Ishikawa (cell line): ENCODE data around the gene LETMD1.

ENCODE experiments used
- CREB1 ChIP-seq: IDR thresholded peaks from 2 replicates; pipeline ENCODE4 v1.6.1; 2012; ENCODE audit warnings: low read depth
- EP300 ChIP-seq: IDR thresholded peaks from 2 replicates; pipeline ENCODE4 v1.6.1; 2012; ENCODE audit warnings: borderline replicate concordance
- TAF1 ChIP-seq: IDR thresholded peaks from 2 replicates; pipeline ENCODE4 v1.6.1; 2012; ENCODE audit warnings: low read depth, mild to moderate bottlenecking
- USF1 ChIP-seq: IDR thresholded peaks from 2 replicates; pipeline ENCODE4 v1.6.1; 2012
- YY1 ChIP-seq: IDR thresholded peaks from 2 replicates; pipeline ENCODE4 v1.6.1; 2012; ENCODE audit warnings: low read depth
- ZBTB7A ChIP-seq: IDR thresholded peaks from 2 replicates; pipeline ENCODE4 v1.6.1; 2012; ENCODE audit warnings: low read depth
- TF ChIP-seq, protein P1 (sequence below): IDR thresholded peaks from 2 replicates; pipeline ENCODE4 v1.6.1; 2012

- TF ChIP-seq CREB1, result no peak
- no peak for TF ChIP-seq EP300
- no peak for TF ChIP-seq ZBTB7A
- no peak for TF ChIP-seq USF1
- TF ChIP-seq, protein P1, sequence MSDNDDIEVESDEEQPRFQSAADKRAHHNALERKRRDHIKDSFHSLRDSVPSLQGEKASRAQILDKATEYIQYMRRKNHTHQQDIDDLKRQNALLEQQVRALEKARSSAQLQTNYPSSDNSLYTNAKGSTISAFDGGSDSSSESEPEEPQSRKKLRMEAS, result no peak
- no peak for TF ChIP-seq TAF1
- no peak for TF ChIP-seq YY1
Measured at GRCh38 chr12:50999093-50999492, 49.0 kb upstream of the LETMD1 start.
